Peyer's patch (tissue), 4 donors: ENCODE data around the gene RND1. TPM values are rescaled to one million over a fixed set of nuclear protein-coding genes. Genes with fewer than 3 reads are reported as not detected.

Experiments
- DNase-seq, 3 donors: peaks; one replicate each; pipeline ENCODE4 v3.0.0-alpha.2; 2017 to 2019
- H3K27ac ChIP-seq, 4 donors: fragments of 200-600 bp; sonication (generic); one replicate each; pipeline ENCODE4 v1.5.1; 2016 to 2019
- H3K27me3 ChIP-seq, 2 donors: fragments of 200-600 bp; sonication (generic); one replicate each; pipeline ENCODE4 v1.5.1; 2019
- H3K36me3 ChIP-seq, 3 donors: fragments of 200-600 bp; sonication (generic); one replicate each; pipeline ENCODE4 v1.5.1; 2016 to 2019
- H3K4me1 ChIP-seq, 4 donors: fragments of 200-600 bp; sonication (generic); one replicate each; pipeline ENCODE4 v1.5.1; 2016 to 2019
- H3K4me3 ChIP-seq, 4 donors: fragments of 200-600 bp; sonication (generic); 1 replicate in 3 of 4; 2 replicates in 1 of 4; pipeline ENCODE4 v1.5.1; 2016 to 2019; ENCODE audit warnings: mild to moderate bottlenecking in 1 of 4
- H3K9me3 ChIP-seq, 4 donors: fragments of 200-600 bp; sonication (generic); one replicate each; pipeline ENCODE4 v1.5.1; 2016 to 2019; ENCODE audit warnings: mild to moderate bottlenecking in 1 of 4
- CTCF ChIP-seq, 6 experiments: fragments of 450-650 bp in 4 of 6; fragments of 200-600 bp in 2 of 6; sonication (generic) in 1 of 6; IDR thresholded peaks; one replicate each; pipeline ENCODE4 v1.5.1; 2017 to 2019; ENCODE audit warnings: antibody characterized with exemption in 6 of 6, mild to moderate bottlenecking in 3 of 6, moderate library complexity in 1 of 6
- POLR2A ChIP-seq, 2 donors: fragments of 450-650 bp; IDR thresholded peaks; one replicate each; pipeline ENCODE4 v1.5.1; 2017; ENCODE audit warnings: antibody characterized with exemption in 2 of 2, mild to moderate bottlenecking in 2 of 2, moderate library complexity in 2 of 2
- total RNA-seq, 4 donors: library from RNA; depleted of rRNA; stranded (reverse); fragments of >200 nt; gene quantifications; one replicate each; pipeline ENCODE4 v1.1.0, GENCODE V29; 2016

Gene RND1
- total RNA-seq, 4 donors from 2014 or later: 0.80 to 2.2 (median 1.6) TPM; not detected in 1

- Histone ChIP-seq H3K27me3 (no peaks in the 10 kb centered on the region), H3K9me3 (no peaks in the 10 kb centered on the region), H3K4me3 (peak overlapping the region in 2 of 4 donors; percentile 74 to 85), H3K36me3 (no peaks in the 10 kb centered on the region), H3K27ac (peak overlapping the region in 3 of 4 donors; percentile 77 to 93 (median 83)), H3K4me1 (peaks cover 0 to 33% (median 7%) of the 10 kb centered on the region in 4 donors)
- TF ChIP-seq POLR2A (IDR thresholded peaks at IDR 0.05): no peak
- TF ChIP-seq CTCF (IDR thresholded peaks at IDR 0.05): no peak
- DNase-seq: no peak
Observed at GRCh38 chr12:48816143-48816854, 49.4 kb downstream of the RND1 start.

GRCh38 chr12:48815126-48816110 lies 50.3 kb downstream of the RND1 start:
- no peak for TF ChIP-seq CTCF (IDR thresholded peaks at IDR 0.05)
- TF ChIP-seq POLR2A (IDR thresholded peaks at IDR 0.05): peak; percentile 74 to 92
- Histone ChIP-seq H3K4me1 (peaks cover 0 to 41% (median 7%) of the 10 kb centered on the region in 4 donors), H3K36me3 (no peaks in the 10 kb centered on the region), H3K27ac (peak overlapping the region; percentile 77 to 93 (median 87)), H3K9me3 (no peaks in the 10 kb centered on the region), H3K27me3 (no peaks in the 10 kb centered on the region), H3K4me3 (peak overlapping the region; percentile 69 to 86 (median 80))
- DNase-seq: peak; percentile 41 to 88 (median 87)

GRCh38 chr12:48814262-48815125 lies 51.2 kb downstream of the RND1 start:
- Histone ChIP-seq H3K9me3 (no peaks in the 10 kb centered on the region), H3K36me3 (no peaks in the 10 kb centered on the region), H3K4me1 (peaks cover 0 to 41% (median 7%) of the 10 kb centered on the region in 4 donors), H3K27me3 (no peaks in the 10 kb centered on the region), H3K4me3 (peak overlapping the region; percentile 69 to 86 (median 80)), H3K27ac (peak overlapping the region; percentile 77 to 93 (median 87))
- TF ChIP-seq CTCF (IDR thresholded peaks at IDR 0.05): peak; percentile 98 to 100 (median 100)
- TF ChIP-seq POLR2A (IDR thresholded peaks at IDR 0.05): peak; percentile 57 to 66
- DNase-seq: peak; percentile 89 to 95 (median 94)

GRCh38 chr12:48813465-48814261 lies 52.0 kb downstream of the RND1 start:
- Histone ChIP-seq H3K36me3 (no peaks in the 10 kb centered on the region), H3K27me3 (no peaks in the 10 kb centered on the region), H3K4me3 (peak overlapping the region; percentile 69 to 86 (median 80)), H3K4me1 (peaks cover 0 to 41% (median 7%) of the 10 kb centered on the region in 4 donors), H3K9me3 (no peaks in the 10 kb centered on the region), H3K27ac (peak overlapping the region; percentile 77 to 93 (median 87))
- no peak for DNase-seq
- TF ChIP-seq POLR2A (IDR thresholded peaks at IDR 0.05) (no peak), CTCF (IDR thresholded peaks at IDR 0.05) (no peak)
